ENCODE measurements around the gene FAM117B. TPM values are rescaled to one million over a fixed set of nuclear protein-coding genes. Genes with fewer than 3 reads are reported as not detected.

The FAM117B gene
- total RNA-seq, 1 experiment from 2014 or later, result 24.0 TPM

GRCh38 chr2:202687276-202687675 lies 52.5 kb downstream of the FAM117B start:
- peaks cover 6 to 8% of the 10 kb centered on the region in 2 experiments for H3K4me1 Mint-ChIP-seq
- no peaks in the 10 kb centered on the region for H3K27me3 Mint-ChIP-seq (ENCODE audit: low read depth)
- Histone ChIP-seq H2BK20ac (ENCODE audit: low read depth, low read length, poor library complexity, severe bottlenecking) (no peak overlapping the region), H3K27me3 (ENCODE audit: insufficient read depth, low read length) (no peaks in the 10 kb centered on the region), H3K4ac (ENCODE audit: low read depth, low read length) (no peak overlapping the region), H3K4me2 (ENCODE audit: insufficient read depth, insufficient read length, low read length) (no peak overlapping the region), H3K56ac (ENCODE audit: insufficient read length, low read depth, low read length) (no peak overlapping the region), H3K79me1 (ENCODE audit: insufficient read depth, low read depth, low read length, poor library complexity, severe bottlenecking) (no peaks in the 10 kb centered on the region), H4K91ac (ENCODE audit: insufficient read length, low read depth, low read length) (no peak overlapping the region), H2BK12ac (ENCODE audit: insufficient read length, low read depth, low read length) (no peak overlapping the region), H3K23ac (ENCODE audit: insufficient read length, low read depth, low read length) (no peak overlapping the region), H4K5ac (ENCODE audit: insufficient read length, low read depth, low read length) (no peak overlapping the region), H3K4me1 (ENCODE audit: insufficient read depth, low read length) (peaks cover 2% of the 10 kb centered on the region; the same call in 1 of the 2 replicates), H3K9ac (ENCODE audit: extremely low read depth, insufficient read length, low read length) (no peak overlapping the region), H3K18ac (ENCODE audit: insufficient read length, low read depth, low read length) (no peak overlapping the region), H3K14ac (ENCODE audit: insufficient read depth, low read length) (no peak overlapping the region), H4K20me1 (ENCODE audit: control insufficient read depth, insufficient read depth, insufficient read length) (no peaks in the 10 kb centered on the region), H2BK120ac (ENCODE audit: low read depth, low read length, poor library complexity, severe bottlenecking) (no peak overlapping the region), H3T11ph (ENCODE audit: low read length) (no peak overlapping the region), H2AFZ (ENCODE audit: low read length) (no peak overlapping the region), H3K9me3 (ENCODE audit: control insufficient read depth, low read depth, low read length) (no peaks in the 10 kb centered on the region), H2BK15ac (ENCODE audit: low read depth, low read length) (no peak overlapping the region), H3K27ac (ENCODE audit: insufficient read length, low read depth, low read length) (no peak overlapping the region), H3K23me2 (ENCODE audit: insufficient read length, low read depth, low read length, poor library complexity, severe bottlenecking) (no peaks in the 10 kb centered on the region), H4K8ac (replicated peaks; ENCODE audit: insufficient read length, low read depth, low read length) (no peak overlapping the region), H2BK5ac (ENCODE audit: insufficient read length, low read length) (no peak overlapping the region), H2AK5ac (ENCODE audit: insufficient read length, low read length) (no peak overlapping the region), H3K79me2 (ENCODE audit: insufficient read depth, low read length) (no peaks in the 10 kb centered on the region; the same call in 1 of the 2 replicates)
- H3K27ac Mint-ChIP-seq, result no peak overlapping the region
- H3K9me3 Mint-ChIP-seq, result no peaks in the 10 kb centered on the region
- DNase-seq, result no peak
- no peak for TF ChIP-seq CTCF (conservative IDR thresholded peaks at IDR 0.05)
- H3K4me3 Mint-ChIP-seq, result no peak overlapping the region
- H3K36me3 Mint-ChIP-seq (ENCODE audit: insufficient read depth in 1 of 3, low read depth in 3 of 3), result 0 out of 7 replicates have a peak, but pooled peaks cover 0 to 2% (median 0%) of the 10 kb centered on the region in 3 experiments
- WGBS (ENCODE audit: extremely low coverage, insufficient read length, low lambda C conversion rate), result no CpG with 5 or more reads among the region's 3 CpGs

Data from H9 (cell line).